Activated CD4-positive, alpha-beta T cell treated with anti-CD3 and anti-CD28 coated beads, Interleukin-2, amount 10 ng/mL, durations not matched to agents 24 days and 14 days (primary cell): Measurements from ENCODE around the gene PROX2. TPM values are rescaled to one million over a fixed set of nuclear protein-coding genes. Genes with fewer than 3 reads are reported as not detected.

Source experiments
- DNase-seq: peaks from one replicate; pipeline ENCODE4 v3.0.0; 2022
- H3K27ac Mint-ChIP-seq: one replicate; pipeline ENCODE4 v1.8.0; 2022; ENCODE audit warnings: mild to moderate bottlenecking, mixed read lengths
- H3K27me3 Mint-ChIP-seq: one replicate; pipeline ENCODE4 v1.8.0; 2022; ENCODE audit warnings: mixed read lengths
- H3K36me3 Mint-ChIP-seq: one replicate; pipeline ENCODE4 v1.8.0; 2022; ENCODE audit warnings: low read depth, mild to moderate bottlenecking, mixed read lengths
- H3K4me1 Mint-ChIP-seq: one replicate; pipeline ENCODE4 v1.8.0; 2021; ENCODE audit warnings: mixed read lengths
- H3K4me3 Mint-ChIP-seq: one replicate; pipeline ENCODE4 v1.8.0; 2022; ENCODE audit warnings: mild to moderate bottlenecking, moderate library complexity, mixed read lengths
- H3K9me3 Mint-ChIP-seq: one replicate; pipeline ENCODE4 v1.8.0; 2021; ENCODE audit warnings: mixed read lengths
- intact Hi-C: fragments of 100-400 bp; cut with micrococcal nuclease; formaldehyde crosslinking; loops from one replicate; pipeline ENCODE4 v1.15.1; 2023
- total RNA-seq: library from RNA; stranded (reverse); gene quantifications from 2 replicates; pipeline ENCODE4 v1.2.3, GENCODE V29; 2022

PROX2 gene
- total RNA-seq, 1 donor from 2014 or later: not detected

GRCh38 chr14:74856366-74856765, 19.6 kb downstream of the PROX2 start:
- no peak overlapping the region for H3K27ac Mint-ChIP-seq
- no peaks in the 10 kb centered on the region for H3K9me3 Mint-ChIP-seq
- no peaks in the 10 kb centered on the region for H3K36me3 Mint-ChIP-seq
- intact Hi-C loops: no loop called here
- no peaks in the 10 kb centered on the region for H3K27me3 Mint-ChIP-seq
- H3K4me3 Mint-ChIP-seq: no peak overlapping the region
- peaks cover 14% of the 10 kb centered on the region for H3K4me1 Mint-ChIP-seq
- no peak for DNase-seq

- Mint-ChIP-seq H3K4me3 (no peak overlapping the region), H3K27me3 (no peaks in the 10 kb centered on the region), H3K36me3 (no peaks in the 10 kb centered on the region), H3K27ac (no peak overlapping the region), H3K4me1 (peaks cover 13% of the 10 kb centered on the region), H3K9me3 (no peaks in the 10 kb centered on the region)
- intact Hi-C loops: no loop called here
- DNase-seq: no peak
Measured at GRCh38 chr14:74855945-74856344, 20.0 kb downstream of the PROX2 start.

GRCh38 chr14:74855021-74855420, 20.9 kb downstream of the PROX2 start:
- H3K4me3 Mint-ChIP-seq: no peak overlapping the region
- H3K36me3 Mint-ChIP-seq: no peaks in the 10 kb centered on the region
- no peaks in the 10 kb centered on the region for H3K9me3 Mint-ChIP-seq
- intact Hi-C loops: no loop called here
- DNase-seq: no peak
- no peaks in the 10 kb centered on the region for H3K27me3 Mint-ChIP-seq
- no peak overlapping the region for H3K27ac Mint-ChIP-seq
- peaks cover 10% of the 10 kb centered on the region for H3K4me1 Mint-ChIP-seq

GRCh38 chr14:74853581-74853980, 22.4 kb downstream of the PROX2 start:
- intact Hi-C loops: no loop called here
- DNase-seq: no peak
- Mint-ChIP-seq H3K4me1 (peaks cover 10% of the 10 kb centered on the region), H3K27ac (no peak overlapping the region), H3K4me3 (no peak overlapping the region), H3K36me3 (no peaks in the 10 kb centered on the region), H3K27me3 (no peaks in the 10 kb centered on the region), H3K9me3 (no peaks in the 10 kb centered on the region)

- Mint-ChIP-seq H3K27ac (no peak overlapping the region), H3K9me3 (no peaks in the 10 kb centered on the region), H3K4me3 (no peak overlapping the region), H3K36me3 (no peaks in the 10 kb centered on the region), H3K4me1 (peaks cover 10% of the 10 kb centered on the region), H3K27me3 (no peaks in the 10 kb centered on the region)
- no peak for DNase-seq
- intact Hi-C loops: no loop called here
Measured at GRCh38 chr14:74852922-74853530, 22.9 kb downstream of the PROX2 start.

GRCh38 chr14:74848768-74849167, 27.2 kb downstream of the PROX2 start:
- intact Hi-C loops: no loop called here
- Mint-ChIP-seq H3K36me3 (no peaks in the 10 kb centered on the region), H3K27ac (no peak overlapping the region), H3K27me3 (no peaks in the 10 kb centered on the region), H3K9me3 (no peaks in the 10 kb centered on the region), H3K4me1 (peaks cover 10% of the 10 kb centered on the region), H3K4me3 (no peak overlapping the region)
- no peak for DNase-seq

GRCh38 chr14:74846968-74847665, 28.8 kb downstream of the PROX2 start:
- intact Hi-C loops: no loop called here
- no peaks in the 10 kb centered on the region for H3K27me3 Mint-ChIP-seq

GRCh38 chr14:74846168-74846567, 29.8 kb downstream of the PROX2 start:
- intact Hi-C loops: no loop called here
- Mint-ChIP-seq H3K36me3 (peaks cover 4% of the 10 kb centered on the region), H3K27me3 (no peaks in the 10 kb centered on the region), H3K9me3 (no peaks in the 10 kb centered on the region), H3K27ac (no peak overlapping the region), H3K4me3 (no peak overlapping the region), H3K4me1 (peaks cover 11% of the 10 kb centered on the region)
- no peak for DNase-seq

More at GRCh38 chr14:74846968-74847665, 28.8 kb downstream of the PROX2 start:
- Mint-ChIP-seq H3K4me1 (peaks cover 2% of the 10 kb centered on the region), H3K36me3 (peaks cover 2% of the 10 kb centered on the region), H3K9me3 (no peaks in the 10 kb centered on the region), H3K4me3 (no peak overlapping the region), H3K27ac (no peak overlapping the region)
- DNase-seq: no peak

GRCh38 chr14:74843653-74844052, 32.3 kb downstream of the PROX2 start:
- no peak for DNase-seq
- H3K27me3 Mint-ChIP-seq: no peaks in the 10 kb centered on the region
- intact Hi-C loops: no loop called here
- no peak overlapping the region for H3K4me3 Mint-ChIP-seq
- H3K36me3 Mint-ChIP-seq: peaks cover 17% of the 10 kb centered on the region
- H3K4me1 Mint-ChIP-seq: peaks cover 27% of the 10 kb centered on the region
- no peaks in the 10 kb centered on the region for H3K9me3 Mint-ChIP-seq
- H3K27ac Mint-ChIP-seq: no peak overlapping the region

GRCh38 chr14:74841230-74842207, 34.4 kb downstream of the PROX2 start:
- Mint-ChIP-seq H3K4me1 (peaks cover 44% of the 10 kb centered on the region), H3K27ac (peak overlapping the region; percentile 58), H3K36me3 (peaks cover 23% of the 10 kb centered on the region), H3K27me3 (no peaks in the 10 kb centered on the region), H3K4me3 (peak overlapping the region; percentile 51), H3K9me3 (no peaks in the 10 kb centered on the region)
- intact Hi-C loops: no loop called here
- DNase-seq: peak; percentile 80

- Mint-ChIP-seq H3K36me3 (peaks cover 28% of the 10 kb centered on the region), H3K9me3 (no peaks in the 10 kb centered on the region), H3K4me1 (peaks cover 52% of the 10 kb centered on the region), H3K27ac (peak overlapping the region; percentile 58), H3K4me3 (peak overlapping the region; percentile 51), H3K27me3 (no peaks in the 10 kb centered on the region)
- peak; percentile 60 for DNase-seq
- intact Hi-C loops: no loop called here
Measured at GRCh38 chr14:74840603-74841030, 35.3 kb downstream of the PROX2 start.

GRCh38 chr14:74838166-74838565, 37.8 kb downstream of the PROX2 start:
- peak overlapping the region; percentile 89 for H3K27ac Mint-ChIP-seq
- H3K4me1 Mint-ChIP-seq: peaks cover 61% of the 10 kb centered on the region
- no peaks in the 10 kb centered on the region for H3K27me3 Mint-ChIP-seq
- peak overlapping the region; percentile 74 for H3K4me3 Mint-ChIP-seq
- no peak for DNase-seq
- intact Hi-C loops: loop anchor here (2.0 to 5.0 kb wide), 2 partner anchors 73 to 126 kb away; partner anchors contain the start of genes AREL1 and FCF1
- no peaks in the 10 kb centered on the region for H3K9me3 Mint-ChIP-seq
- peaks cover 37% of the 10 kb centered on the region for H3K36me3 Mint-ChIP-seq

- peak overlapping the region; percentile 84 for H3K27ac Mint-ChIP-seq
- H3K27me3 Mint-ChIP-seq: no peaks in the 10 kb centered on the region
- peak overlapping the region; percentile 68 for H3K4me3 Mint-ChIP-seq
- peak; percentile 60 for DNase-seq
- no peaks in the 10 kb centered on the region for H3K9me3 Mint-ChIP-seq
- peaks cover 34% of the 10 kb centered on the region for H3K36me3 Mint-ChIP-seq
- H3K4me1 Mint-ChIP-seq: peaks cover 55% of the 10 kb centered on the region
- intact Hi-C loops: loop anchor here (5.0 kb wide), 1 partner anchor 124 kb away; the partner anchor contains the start of genes AREL1 and FCF1
Measured at GRCh38 chr14:74836251-74836960, 39.5 kb downstream of the PROX2 start.
